CD4-positive, alpha-beta T cell treated with Interferon alpha-2 for 1 hour (primary cell): ENCODE data around the gene NPIPA5.
"Not testable (repeated sequence)": the region's sequence is repeated elsewhere in the genome, so short reads cannot be mapped to it uniquely, and the experiment has no call there.

ENCODE experiments used
- DNase-seq, 2 donors: peaks; one replicate each; pipeline ENCODE4 v3.0.0-alpha.2; 2020 to 2022

NPIPA5 gene

GRCh38 chr16:15378194-15378593 lies at the start of gene NPIPA5:
TSS of gene NPIPA5 (minus strand) at chr16:15378294. CDS start at chr16:15378294, 0 bp downstream.
- not testable (repeated sequence) for DNase-seq

DNA sequence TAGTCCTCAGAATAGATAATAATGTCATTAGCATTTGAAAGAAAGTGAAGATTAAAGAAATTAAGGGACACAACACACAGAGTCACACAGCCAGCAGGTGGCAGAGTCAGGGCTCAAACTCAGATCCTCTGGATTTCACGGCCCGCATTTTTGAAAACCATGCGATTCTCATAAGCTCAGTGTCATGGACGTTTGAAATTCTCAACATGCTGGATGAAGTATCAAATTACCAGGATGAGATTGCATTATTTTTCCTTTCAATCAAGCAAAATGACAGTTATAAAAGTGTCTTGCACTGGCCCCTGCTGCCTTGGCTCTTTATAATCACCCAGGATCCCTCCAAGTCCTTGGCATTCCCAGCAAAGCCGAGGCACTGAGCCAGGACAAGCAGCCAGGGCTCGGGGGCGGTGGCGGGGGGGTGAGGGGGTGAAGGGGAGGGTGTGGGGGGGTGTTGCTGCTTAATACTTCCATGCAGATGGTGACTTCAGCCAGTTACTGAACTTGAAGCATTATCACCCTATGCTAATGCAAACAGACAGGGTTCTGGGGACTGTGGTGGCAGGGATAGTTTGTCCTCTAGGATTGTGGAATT lies 49.6 kb upstream of the NPIPA5 start:
- DNase-seq: peak; percentile 48 to 60

GRCh38 chr16:15426796-15427195 lies 48.7 kb upstream of the NPIPA5 start:
- DNase-seq: no peak

- DNase-seq: no peak
Measured at GRCh38 chr16:15425861-15426260, 47.8 kb upstream of the NPIPA5 start.

GRCh38 chr16:15422222-15422621 lies 44.1 kb upstream of the NPIPA5 start:
- DNase-seq: no peak

DNA sequence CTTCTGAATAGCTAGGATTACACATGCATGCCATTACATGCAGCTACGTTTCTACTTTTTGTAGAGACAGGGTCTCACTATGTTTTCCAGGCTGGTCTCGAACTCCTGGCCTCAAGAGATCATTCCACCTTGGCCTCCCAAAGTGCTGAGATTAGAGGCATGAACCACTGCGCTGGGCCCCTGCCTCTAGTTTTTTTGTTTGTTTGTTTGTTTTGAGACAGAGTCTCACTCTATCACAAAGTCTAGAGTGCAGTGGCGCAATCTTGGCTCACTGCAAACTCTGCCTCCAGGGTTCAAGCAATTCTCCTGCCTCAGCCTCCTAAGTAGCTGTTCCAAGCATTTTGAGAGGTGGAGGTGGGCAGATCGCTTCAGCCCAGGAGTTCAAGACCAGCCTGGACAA lies 43.6 kb upstream of the NPIPA5 start:
- not testable (repeated sequence) for DNase-seq

GRCh38 chr16:15418206-15418605 lies 40.1 kb upstream of the NPIPA5 start:
- DNase-seq: no peak

- no peak for DNase-seq
Measured at GRCh38 chr16:15417197-15417596, 39.1 kb upstream of the NPIPA5 start.

GRCh38 chr16:15415511-15415985 lies 37.5 kb upstream of the NPIPA5 start:
- DNase-seq: no peak

- DNase-seq: not testable (repeated sequence)
Measured at GRCh38 chr16:15409476-15409875, 31.4 kb upstream of the NPIPA5 start.

GRCh38 chr16:15407756-15408155 lies 29.7 kb upstream of the NPIPA5 start:
- DNase-seq: not testable (repeated sequence)

DNA sequence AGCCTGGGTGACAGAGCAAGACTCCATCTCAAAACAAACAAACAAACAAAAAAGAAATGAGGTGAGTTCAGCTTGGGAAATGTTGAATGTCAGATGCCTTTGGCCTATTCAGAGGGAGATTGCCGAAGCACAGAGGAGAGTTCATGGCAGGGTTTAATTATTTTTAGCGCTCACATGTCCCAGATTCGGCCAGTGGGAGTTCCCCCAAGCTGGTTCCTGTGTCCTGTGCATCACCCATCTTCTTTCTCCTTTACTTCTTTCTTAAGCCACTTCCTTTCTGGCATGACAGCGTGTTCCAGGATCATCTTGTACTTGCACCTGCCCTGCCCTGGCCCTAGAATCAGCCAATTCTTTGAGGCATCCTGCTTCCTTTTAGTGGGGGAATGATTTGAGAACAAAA lies 26.7 kb upstream of the NPIPA5 start:
- DNase-seq: peak in 1 of 2 donors; percentile 37

- DNase-seq: not testable (repeated sequence)
Measured at GRCh38 chr16:15404091-15404490, 26.0 kb upstream of the NPIPA5 start.

DNA sequence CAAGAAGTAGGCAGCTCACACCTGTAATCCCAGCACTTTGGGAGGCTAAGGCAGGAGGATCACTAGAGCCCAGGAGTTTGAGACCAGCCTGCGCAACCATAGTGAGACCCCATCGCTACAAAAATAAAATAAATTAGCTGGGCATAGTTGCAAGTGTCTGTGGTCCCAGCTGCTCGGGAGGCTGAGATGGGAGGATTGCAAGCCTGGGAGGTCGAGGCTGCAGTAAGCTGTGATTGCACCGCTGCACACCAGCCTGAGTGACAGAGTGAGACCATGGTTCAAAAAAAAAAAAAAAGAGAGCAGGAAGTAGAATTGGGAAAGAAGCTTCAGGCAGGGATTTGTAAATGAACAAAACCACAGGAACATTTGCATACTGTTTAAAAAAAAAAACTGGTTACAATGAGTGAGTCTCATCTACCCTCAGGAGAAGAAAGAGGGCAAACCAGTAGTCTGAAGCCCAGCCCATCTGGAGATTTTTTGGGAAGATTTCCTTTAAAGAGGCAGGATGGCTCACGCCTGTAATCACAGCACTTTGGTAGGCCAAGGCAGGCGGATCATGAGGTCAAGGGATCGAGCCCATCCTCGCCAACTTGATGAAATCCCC lies 25.4 kb upstream of the NPIPA5 start:
- no peak for DNase-seq

DNA sequence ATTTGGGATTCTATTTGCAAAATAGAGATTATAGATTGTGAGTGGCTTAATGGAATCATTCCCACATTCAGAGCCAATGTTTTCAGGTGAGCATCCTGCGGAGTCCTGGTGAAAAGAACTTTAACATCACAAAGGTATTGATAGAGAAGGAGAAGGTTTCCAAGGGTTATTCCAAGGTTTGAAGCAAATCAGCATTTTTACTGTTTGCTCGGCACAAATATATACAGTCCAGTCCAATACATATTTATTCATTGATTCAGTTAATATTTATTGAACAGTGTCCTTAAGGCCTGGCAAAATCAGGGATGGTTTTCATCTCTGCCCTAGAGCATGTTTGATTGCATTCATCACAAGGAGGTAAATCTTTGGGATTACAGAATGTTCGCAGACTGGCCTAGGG lies 23.9 kb upstream of the NPIPA5 start:
- DNase-seq: no peak

- DNase-seq: not testable (repeated sequence)
Measured at GRCh38 chr16:15400314-15400713, 22.2 kb upstream of the NPIPA5 start.

GRCh38 chr16:15399317-15399716 lies 21.2 kb upstream of the NPIPA5 start:
- no peak for DNase-seq

DNA sequence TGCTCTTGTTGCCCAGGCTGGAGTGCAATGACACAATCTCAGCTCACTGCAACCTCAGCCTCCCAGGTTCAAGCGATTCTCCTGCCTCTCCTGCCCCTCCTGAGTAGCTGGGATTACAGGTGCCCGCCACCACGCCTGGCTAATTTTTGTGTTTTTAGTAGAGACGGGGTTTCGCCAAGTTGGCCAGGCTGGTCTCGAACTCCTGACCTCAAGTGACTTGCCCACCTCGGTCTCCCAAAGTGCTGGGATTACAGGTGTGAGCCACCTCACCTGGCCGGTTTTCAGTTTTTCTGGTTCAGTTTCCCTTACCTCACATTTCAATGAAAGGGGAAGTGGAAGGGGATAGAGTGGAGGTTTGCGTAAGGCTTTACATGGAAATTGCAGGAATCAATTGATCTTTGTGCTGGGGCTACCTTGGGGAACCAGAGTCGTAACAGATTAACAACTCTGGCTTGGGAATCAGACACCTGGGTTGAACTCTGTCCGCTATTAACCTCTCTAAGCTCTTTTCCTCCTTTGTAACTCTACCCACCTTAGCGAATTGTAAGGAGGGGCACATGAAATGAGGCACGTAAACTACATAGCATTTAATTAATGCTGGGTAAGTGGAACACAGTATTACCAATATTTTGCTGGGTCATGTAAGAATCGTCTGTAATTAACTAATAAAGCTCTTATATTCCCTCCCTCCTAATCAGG lies 20.7 kb upstream of the NPIPA5 start:
- DNase-seq: no peak

GRCh38 chr16:15396948-15397594 lies 19.0 kb upstream of the NPIPA5 start:
- DNase-seq: no peak

DNA sequence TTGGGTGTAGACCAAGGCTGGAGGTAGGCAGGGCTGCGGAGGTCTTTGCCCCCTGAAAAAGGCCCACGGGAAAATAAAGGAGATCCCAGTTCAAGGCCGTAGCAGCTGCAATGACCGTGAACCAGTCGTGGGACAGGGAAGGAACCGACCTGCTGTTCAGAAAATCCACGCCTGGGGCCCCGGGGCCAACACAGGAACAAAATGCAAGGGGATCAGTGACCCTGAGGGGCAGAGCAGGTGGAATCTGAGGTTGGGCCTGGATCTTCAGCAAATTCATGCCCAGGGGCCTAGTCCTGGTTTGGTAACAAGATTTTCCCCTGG lies 18.4 kb upstream of the NPIPA5 start:
- not testable (repeated sequence) for DNase-seq

GRCh38 chr16:15395631-15396508 lies 17.8 kb upstream of the NPIPA5 start, which contains the start of gene MPV17L:
TSS of gene MPV17L (plus strand) at chr16:15395754. CDS start at chr16:15395898, 144 bp downstream.
- not testable (repeated sequence) for DNase-seq

- not testable (repeated sequence) for DNase-seq
Measured at GRCh38 chr16:15393025-15393424, 14.9 kb upstream of the NPIPA5 start.
